Ovary (tissue), 9 donors: ENCODE data around the gene PTGER1. TPM values are rescaled to one million over a fixed set of nuclear protein-coding genes. Genes with fewer than 3 reads are reported as not detected.

ENCODE experiments used
- DNase-seq, 5 donors: peaks; one replicate each; pipeline ENCODE4 v3.0.0-alpha.2; 2019 to 2020
- H3K27ac ChIP-seq, 2 donors: fragments of 200-600 bp; one replicate each; pipeline versions ENCODE4 v1.5.1 to v1.8.0; 2019 to 2022
- H3K27me3 ChIP-seq: fragments of 200-600 bp; one replicate; pipeline ENCODE4 v1.8.0; 2022
- H3K36me3 ChIP-seq: fragments of 200-600 bp; sonication (generic); one replicate; pipeline ENCODE4 v1.5.1; 2019
- H3K4me1 ChIP-seq: one replicate; pipeline ENCODE4 v1.8.1; 2013; ENCODE audit warnings: mild to moderate bottlenecking, moderate library complexity; ENCODE audit not compliant: insufficient read depth
- H3K4me3 ChIP-seq: fragments of 200-600 bp; sonication (generic); one replicate; pipeline ENCODE4 v1.5.1; 2017
- H3K9me3 ChIP-seq, 2 donors: fragments of 200-600 bp in 1 of 2; sonication (generic) in 1 of 2; one replicate each; pipeline versions ENCODE4 v1.5.1 to v1.8.1; 2013 to 2019; ENCODE audit warnings: mild to moderate bottlenecking in 1 of 2, moderate library complexity in 1 of 2
- CTCF ChIP-seq, 3 donors: fragments of 450-650 bp in 2 of 3; fragments of 200-600 bp in 1 of 3; IDR thresholded peaks; one replicate each; pipeline versions ENCODE4 v1.5.1 to v1.8.0; 2016 to 2022; ENCODE audit warnings: antibody characterized with exemption in 3 of 3, mild to moderate bottlenecking in 1 of 3
- EP300 ChIP-seq: sonication (generic); formaldehyde crosslinking; IDR thresholded peaks from one replicate; pipeline ENCODE4 v1.6.1; 2017; ENCODE audit warnings: antibody characterized with exemption
- POLR2A ChIP-seq: fragments of 450-650 bp; IDR thresholded peaks from one replicate; pipeline ENCODE4 v1.6.1; 2017; ENCODE audit warnings: antibody characterized with exemption, mild to moderate bottlenecking, moderate library complexity
- WGBS, 3 donors: extraction: QIAGEN DNeasy Blood & Tissue Kit in 1 of 3; methylation state at CpG; one replicate each; pipeline versions ENCODE4 v1.1.5 to v1.1.7; 2013 to 2017; 5-methylcytosine and 5-hydroxymethylcytosine counted together
- intact Hi-C, 4 donors: fragments of 100-400 bp; cut with DNase I; formaldehyde crosslinking; loops; one replicate each; pipeline versions ENCODE4 v1.11.0 to v1.15.1; 2022 to 2023
- polyA plus RNA-seq, 2 donors: library from polyadenylated mRNA; stranded (reverse); fragments of 200-250 nt in 1 of 2; fragments of 350-450 nt in 1 of 2; fragmentation: Illumina TruSeq in 1 of 2; extraction: RNeasy Lipid Tissue Mini Kit (QIAGEN cat#74804) in 1 of 2; gene quantifications; one replicate each; pipeline ENCODE4 v1.2.3, GENCODE V29; 2013 to 2014
- total RNA-seq, 7 donors: library from RNA; depleted of rRNA in 2 of 7; stranded (reverse); fragments of >200 nt in 2 of 7; fragmentation: NEBNext Ultra II Directional in 3 of 7; extraction: Animal tissue kit (Norgen Biotek cat#: 25700) in 3 of 7; gene quantifications; one replicate each; pipeline versions ENCODE4 v1.1.0 to v1.2.4, GENCODE V29; 2016 to 2023
- donor health status: DM: no; HTN: no; CAD: no; lungs with moderate emphysema.
- donor health status: DM: no; HTN: no; CAD: no.
- donor health status: Bipolar disorder and iron deficiency.
- donor health status: DM: yes; HTN: yes; CAD: no.
- donor health status: DM: no; HTN: no; CAD: no.
- donor health status: DM: yes; HTN: yes; CAD: no.

PTGER1 gene
- total and polyA plus RNA-seq, 9 donors = 0.18 to 0.92 (median 0.32) TPM; not detected in 6

- no peak overlapping the region for H3K4me3 ChIP-seq
- peak in 2 of 3 donors; percentile 38 for TF ChIP-seq CTCF (IDR thresholded peaks at IDR 0.05)
- no peak for TF ChIP-seq POLR2A
- H3K27me3 ChIP-seq = no peaks in the 10 kb centered on the region
- H3K27ac ChIP-seq = no peak overlapping the region
- no peaks in the 10 kb centered on the region for H3K4me1 ChIP-seq
- H3K36me3 ChIP-seq = no peaks in the 10 kb centered on the region
- no peaks in the 10 kb centered on the region for H3K9me3 ChIP-seq
- 64 to 75% (median 72%) methylated on average over 16 to 43 of the region's 43 CpGs for WGBS, 3 donors
- intact Hi-C loops = loop anchor here in 2 of 4 donors (10.0 kb wide), 1 partner anchor 335 kb away; no protein-coding TSS in a partner anchor
- no peak for DNase-seq
These were observed 5.0 kb upstream of the PTGER1 start for GRCh38 chr19:14479975-14480699.

DNA sequence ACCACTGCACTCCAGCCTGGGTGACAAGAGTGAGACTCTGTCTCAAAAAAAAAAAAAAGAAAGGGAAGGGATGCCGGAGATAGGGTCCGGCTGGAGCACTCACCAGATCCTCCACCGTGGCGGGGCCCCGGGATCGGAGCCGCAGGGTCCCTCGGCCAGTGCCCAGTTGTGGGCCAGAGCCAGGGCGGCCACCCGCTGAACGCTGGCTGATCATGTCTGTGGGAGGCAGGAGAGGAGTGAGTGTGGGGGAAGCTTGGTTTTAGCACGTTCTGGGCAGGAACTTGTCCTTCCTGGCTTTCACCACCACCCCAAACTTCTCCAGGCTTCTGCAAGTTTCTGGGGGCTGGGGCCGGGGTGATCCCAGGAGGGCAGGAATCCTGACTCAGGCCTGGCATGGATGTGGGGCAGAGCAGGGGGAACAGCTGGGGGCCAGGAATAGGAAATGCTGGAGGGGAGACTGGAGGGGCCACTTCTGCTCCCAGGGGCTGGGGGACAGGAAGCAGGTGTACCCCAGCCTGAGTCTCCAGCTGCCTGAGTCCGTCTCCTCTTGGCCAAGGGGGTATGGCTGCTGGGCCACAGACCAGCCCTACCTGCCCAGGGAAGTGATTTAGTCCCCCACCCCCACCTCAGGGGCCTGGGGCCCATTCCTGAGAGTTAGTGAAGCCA is 4.3 kb upstream of the PTGER1 start:
- H3K4me1 ChIP-seq = no peaks in the 10 kb centered on the region
- no peak for DNase-seq
- no peak for TF ChIP-seq POLR2A
- TF ChIP-seq EP300 = no peak
- no peak for TF ChIP-seq CTCF (IDR thresholded peaks at IDR 0.05)
- no peak overlapping the region for H3K4me3 ChIP-seq
- H3K36me3 ChIP-seq = no peaks in the 10 kb centered on the region
- no peaks in the 10 kb centered on the region for H3K9me3 ChIP-seq
- H3K27ac ChIP-seq = no peak overlapping the region
- intact Hi-C loops = loop anchor here in 1 of 4 donors (10.0 kb wide), 1 partner anchor 335 kb away; no protein-coding TSS in a partner anchor
- 82 to 89% (median 88%) methylated on average over 14 of the region's 14 CpGs for WGBS, 3 donors
- no peaks in the 10 kb centered on the region for H3K27me3 ChIP-seq

DNA sequence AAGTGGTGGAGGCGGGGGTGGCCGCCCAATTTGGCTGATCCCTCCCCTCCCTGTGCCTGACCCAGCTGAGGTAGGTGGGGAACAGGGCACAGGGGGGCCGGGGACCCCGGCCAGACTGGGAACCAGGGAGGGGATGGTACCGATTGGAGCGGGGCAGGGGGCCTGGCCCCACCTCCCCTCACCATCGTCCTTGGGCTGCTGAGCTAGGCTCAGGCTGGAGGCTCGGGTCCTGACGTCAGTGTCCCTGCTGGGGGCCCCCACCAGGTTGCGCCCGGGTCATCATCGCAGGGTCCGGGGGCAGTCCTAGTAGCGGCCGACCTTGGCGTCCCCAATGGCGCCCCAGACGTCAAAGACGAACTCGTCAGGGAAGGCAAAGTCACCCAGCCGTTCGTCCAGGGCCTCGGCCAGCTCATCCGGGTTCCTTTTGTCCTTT is 3.0 kb upstream of the PTGER1 start:
- intact Hi-C loops = loop anchor here in 1 of 4 donors (10.0 kb wide), 1 partner anchor 333 kb away; no protein-coding TSS in a partner anchor
- no peaks in the 10 kb centered on the region for H3K36me3 ChIP-seq
- no peak overlapping the region for H3K4me3 ChIP-seq
- H3K4me1 ChIP-seq = peaks cover 2% of the 10 kb centered on the region
- no peak overlapping the region for H3K27ac ChIP-seq
- 69 to 74% (median 70%) methylated on average over 23 to 24 of the region's 24 CpGs for WGBS, 3 donors
- no peaks in the 10 kb centered on the region for H3K27me3 ChIP-seq
- no peak for DNase-seq
- no peaks in the 10 kb centered on the region for H3K9me3 ChIP-seq
- no peak for TF ChIP-seq POLR2A
- no peak for TF ChIP-seq CTCF (IDR thresholded peaks at IDR 0.05)
- no peak for TF ChIP-seq EP300

DNA sequence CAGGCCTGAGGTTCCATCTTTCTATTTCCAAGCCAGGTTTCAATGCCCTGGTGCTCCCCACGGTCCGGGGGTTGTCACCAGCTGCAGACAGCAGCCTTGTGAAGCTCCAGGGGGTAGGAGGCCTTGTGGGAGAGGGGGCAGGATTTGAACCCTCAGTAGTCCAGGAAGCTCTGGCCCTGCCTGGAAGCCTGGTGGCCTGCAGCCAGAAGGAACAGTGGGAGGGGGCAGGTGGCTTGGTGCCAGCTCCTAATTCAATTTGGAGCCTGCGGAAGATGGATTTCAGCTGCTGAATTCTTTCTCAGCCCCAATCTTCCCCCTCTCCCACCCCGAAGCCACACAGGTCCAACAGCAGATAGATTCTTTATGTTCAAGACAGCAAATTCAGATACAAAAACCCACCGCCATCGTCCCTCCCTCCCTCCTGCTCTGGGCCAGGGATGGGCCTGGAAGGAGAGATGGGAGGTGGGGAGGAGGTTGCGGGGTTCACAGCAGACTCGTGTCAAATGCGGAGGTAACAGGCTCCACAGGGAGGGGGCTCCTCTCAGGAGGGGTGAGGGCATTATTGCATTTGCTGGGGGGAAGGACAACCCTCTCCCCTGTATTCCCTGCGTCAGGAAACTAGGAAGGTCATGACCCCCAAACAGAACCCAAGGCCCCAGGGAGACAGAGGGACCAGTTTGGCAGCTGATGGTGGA is 2.4 kb upstream of the PTGER1 start:
- DNase-seq = no peak
- Histone ChIP-seq H3K27ac (no peak overlapping the region), H3K4me1 (peaks cover 2% of the 10 kb centered on the region), H3K4me3 (no peak overlapping the region), H3K36me3 (no peaks in the 10 kb centered on the region), H3K9me3 (no peaks in the 10 kb centered on the region), H3K27me3 (no peaks in the 10 kb centered on the region)
- 44 to 50% (median 47%) methylated on average over 10 of the region's 10 CpGs for WGBS, 3 donors
- intact Hi-C loops = loop anchor here in 1 of 4 donors (10.0 kb wide), 1 partner anchor 333 kb away; no protein-coding TSS in a partner anchor
- TF ChIP-seq EP300 (no peak), POLR2A (no peak), CTCF (IDR thresholded peaks at IDR 0.05) (no peak)
